A549 (cell line): ENCODE data around the gene KLF3. TPM values are rescaled to one million over a fixed set of nuclear protein-coding genes. Genes with fewer than 3 reads are reported as not detected.

ENCODE experiments used
- ATAC-seq, 2 experiments: fragments of 200-7000 bp in 1 of 2; fragments of >200 bp in 1 of 2; cut with Nextera tagmentation in 1 of 2; cut with Tn5 transposase in 1 of 2; 3 replicates each; pipeline versions ENCODE4 v1.8.0 to v1.9.1; 2018 to 2020; ENCODE audit warnings: mild to moderate bottlenecking in 1 of 2, moderate library complexity in 1 of 2
- CTCF ChIA-PET: fragments of 300-600 bp; sonication (Branson Sonifier 250); formaldehyde crosslinking; extraction: SDS; loops from one replicate; lab custom pipeline; 2021; ENCODE audit warnings: antibody characterized with exemption, inconsistent platforms; lab: Yijun Ruan, JAX
- POLR2A ChIA-PET: fragments of 350-600 bp; formaldehyde crosslinking; extraction: SDS; loops from one replicate; lab custom pipeline; 2021; ENCODE audit warnings: antibody characterized with exemption, inconsistent platforms; lab: Yijun Ruan, JAX
- DNase-seq, 2 experiments: peaks; one replicate each; pipeline versions ENCODE4 v3.0.0 to v3.0.0-alpha.2; 2011 to 2016; ENCODE audit warnings: low read depth in 1 of 2, low spot score in 1 of 2
- FAIRE-seq: peaks from 2 replicates; lab custom pipeline; 2011; peaks lifted over from hg19 to GRCh38; lab: Jason Lieb, UNC
- H3K27ac ChIP-seq, 2 experiments: fragments of >200 bp; sonication (Bioruptor Twin); formaldehyde crosslinking; 3 replicates each; pipeline ENCODE4 v1.5.1; 2016 to 2017
- H3K4me1 ChIP-seq: fragments of >200 bp; sonication (Bioruptor Twin); formaldehyde crosslinking; 3 replicates; pipeline ENCODE4 v1.6.1; 2016
- H3K4me2 ChIP-seq: fragments of >200 bp; sonication (Bioruptor Twin); formaldehyde crosslinking; 3 replicates; pipeline ENCODE4 v1.6.1; 2016
- H3K4me3 ChIP-seq: fragments of >200 bp; sonication (Bioruptor Twin); formaldehyde crosslinking; 3 replicates; pipeline ENCODE4 v1.5.1; 2016
- H3K9me3 ChIP-seq: fragments of >200 bp; sonication (Bioruptor Twin); formaldehyde crosslinking; 3 replicates; pipeline ENCODE4 v1.6.1; 2016
- BHLHE40 ChIP-seq: IDR thresholded peaks from 2 replicates; pipeline ENCODE4 v1.6.1; 2012; ENCODE audit warnings: low read depth, low read length, inconsistent platforms
- CBX2 ChIP-seq: fragments of 200-600 bp; sonication (generic); IDR thresholded peaks from 2 replicates; pipeline ENCODE4 v1.6.1; 2016; ENCODE audit warnings: low read depth, mild to moderate bottlenecking, borderline replicate concordance
- EHMT2 ChIP-seq: fragments of 200-600 bp; sonication (generic); IDR thresholded peaks from 2 replicates; pipeline ENCODE4 v1.6.1; 2016; ENCODE audit warnings: antibody characterized with exemption, low read depth, mild to moderate bottlenecking, moderate library complexity
- ELK1 ChIP-seq: fragments of 150-350 bp; IDR thresholded peaks from 2 replicates; pipeline ENCODE4 v1.6.1; 2014; ENCODE audit warnings: low read depth, mild to moderate bottlenecking, low read length
- EP300 ChIP-seq, 2 experiments: fragments of >200 bp; sonication (Bioruptor Twin); formaldehyde crosslinking; IDR thresholded peaks; 2 replicates in 1 of 2; 3 replicates in 1 of 2; pipeline ENCODE4 v1.6.1; 2016 to 2017
- ESRRA ChIP-seq: fragments of 150-350 bp; IDR thresholded peaks from 2 replicates; pipeline ENCODE4 v1.6.1; 2014; ENCODE audit warnings: mild to moderate bottlenecking, low read length, borderline replicate concordance
- FOSB ChIP-seq: fragments of 250-450 bp; sonication (Bioruptor Pico); IDR thresholded peaks from 2 replicates; pipeline ENCODE4 v1.5.0; 2020; ENCODE audit warnings: mild to moderate bottlenecking, moderate library complexity
- FOSL2 ChIP-seq, 2 experiments: fragments of 450-650 bp in 1 of 2; fragments of >200 bp in 1 of 2; sonication (Bioruptor Twin) in 1 of 2; formaldehyde crosslinking; IDR thresholded peaks; 2 replicates each; pipeline versions ENCODE4 v1.5.0 to v1.6.1; 2016 to 2020; ENCODE audit warnings: mild to moderate bottlenecking in 1 of 2, moderate library complexity in 1 of 2
- HEYL ChIP-seq: fragments of 250-450 bp; sonication (Bioruptor Pico); IDR thresholded peaks from 2 replicates; pipeline ENCODE4 v1.8.0; 2021; ENCODE audit warnings: mild to moderate bottlenecking, moderate library complexity
- HOXB5 ChIP-seq: fragments of 250-450 bp; sonication (Bioruptor Pico); IDR thresholded peaks from 2 replicates; pipeline ENCODE4 v1.5.0; 2020; ENCODE audit warnings: mild to moderate bottlenecking, moderate library complexity
- KDM1A ChIP-seq: fragments of 200-600 bp; sonication (generic); IDR thresholded peaks from 2 replicates; pipeline ENCODE4 v1.6.1; 2016; ENCODE audit warnings: low read depth, mild to moderate bottlenecking
- MAX ChIP-seq: IDR thresholded peaks from 2 replicates; pipeline ENCODE4 v1.6.1; 2012
- NFE2L2 ChIP-seq: fragments of 150-350 bp; conservative IDR thresholded peaks from 2 replicates; pipeline ENCODE4 v1.6.1; 2014; ENCODE audit warnings: low read length
- PHF8 ChIP-seq: fragments of 200-600 bp; sonication (generic); IDR thresholded peaks from 2 replicates; pipeline ENCODE4 v1.6.1; 2016; ENCODE audit warnings: low read depth, mild to moderate bottlenecking, antibody characterized with exemption, moderate library complexity, borderline replicate concordance
- POLR2AphosphoS2 ChIP-seq: conservative IDR thresholded peaks from 2 replicates; pipeline ENCODE4 v1.6.1; 2012; ENCODE audit warnings: low read length, improper control_type of control experiment, inconsistent platforms
- RAD21 ChIP-seq, 2 experiments: fragments of >200 bp in 1 of 2; sonication (Bioruptor Twin) in 1 of 2; formaldehyde crosslinking in 1 of 2; IDR thresholded peaks in 1 of 2; conservative IDR thresholded peaks in 1 of 2; 2 replicates in 1 of 2; 3 replicates in 1 of 2; pipeline ENCODE4 v1.6.1; 2012 to 2018; ENCODE audit warnings: inconsistent platforms in 1 of 2
- RARB ChIP-seq: fragments of 250-450 bp; sonication (Bioruptor Pico); IDR thresholded peaks from 2 replicates; pipeline ENCODE4 v1.8.0; 2021; ENCODE audit warnings: mild to moderate bottlenecking, moderate library complexity
- RCOR1 ChIP-seq: fragments of 150-350 bp; IDR thresholded peaks from 2 replicates; pipeline ENCODE4 v1.6.1; 2014; ENCODE audit warnings: antibody characterized with exemption, low read length, low read depth
- RFX5 ChIP-seq: fragments of 450-650 bp; IDR thresholded peaks from 2 replicates; pipeline ENCODE4 v1.7.1; 2014; ENCODE audit warnings: antibody characterized with exemption, mild to moderate bottlenecking, moderate library complexity
- SMC3 ChIP-seq: fragments of >200 bp; sonication (Bioruptor Twin); formaldehyde crosslinking; IDR thresholded peaks from 3 replicates; pipeline ENCODE4 v1.6.1; 2018; ENCODE audit warnings: inconsistent platforms
- USF2 ChIP-seq: fragments of 450-650 bp; IDR thresholded peaks from 2 replicates; pipeline ENCODE4 v1.6.1; 2014; ENCODE audit warnings: antibody characterized with exemption
- WGBS: methylation state at CpG from one replicate; pipeline ENCODE4 v1.1.6; 2017; ENCODE audit errors: missing lambda C conversion rate; 5-methylcytosine and 5-hydroxymethylcytosine counted together
- polyA plus RNA-seq, 4 experiments: library from polyadenylated mRNA; depleted of rRNA in 3 of 4; stranded (reverse); fragments of >200 nt; fragmentation: RNase III in 1 of 4; extraction: RNeasy Plus Mini Kit Qiagen cat#74134 plus additional on column Dnase treatment in 1 of 4; gene quantifications; 2 replicates in 3 of 4; 3 replicates in 1 of 4; pipeline ENCODE4 v1.2.3, GENCODE V29; 2011 to 2017
- TF ChIP-seq, protein P1 (sequence below): fragments of >200 bp; sonication (Bioruptor Twin); formaldehyde crosslinking; IDR thresholded peaks from 3 replicates; pipeline ENCODE4 v1.5.1; 2016
- TF ChIP-seq, protein P2 (sequence below): fragments of 250-450 bp; sonication (Bioruptor Pico); IDR thresholded peaks from 2 replicates; pipeline ENCODE4 v1.5.0; 2020; ENCODE audit warnings: low read depth, mild to moderate bottlenecking, moderate library complexity

KLF3 gene
- polyA plus RNA-seq, 2 of the 4 experiments (the other 2 are of a cell fraction) = 11.2 to 29.6 TPM

- no peak overlapping the region for H3K27ac ChIP-seq
- ChIA-PET POLR2A (interaction anchor here (1.2 kb wide), 1 partner anchor 10 kb away, joined by 7 read pairs; no protein-coding TSS in a partner anchor), CTCF (interaction anchor here (0.8 to 1.0 kb wide), 3 partner anchors 10 to 502 kb away, joined by 4 to 5 read pairs (median 4); no protein-coding TSS in a partner anchor)
- WGBS = 90% methylated on average over 5 of the region's 5 CpGs
- peaks cover 4% of the 10 kb centered on the region; the same call in 1 of the 3 replicates for H3K4me1 ChIP-seq
- H3K4me3 ChIP-seq = no peak overlapping the region
- no peaks in the 10 kb centered on the region for H3K9me3 ChIP-seq
- no peak for ATAC-seq
- FAIRE-seq = no peak
- no peak overlapping the region for H3K4me2 ChIP-seq
- DNase-seq = no peak
- TF ChIP-seq USF2 = no peak
- no peak for TF ChIP-seq PHF8
- TF ChIP-seq FOSB = no peak
- TF ChIP-seq RCOR1 = no peak
- TF ChIP-seq EHMT2 = no peak
- no peak for TF ChIP-seq RFX5
- TF ChIP-seq ESRRA = no peak
- TF ChIP-seq, protein P1, sequence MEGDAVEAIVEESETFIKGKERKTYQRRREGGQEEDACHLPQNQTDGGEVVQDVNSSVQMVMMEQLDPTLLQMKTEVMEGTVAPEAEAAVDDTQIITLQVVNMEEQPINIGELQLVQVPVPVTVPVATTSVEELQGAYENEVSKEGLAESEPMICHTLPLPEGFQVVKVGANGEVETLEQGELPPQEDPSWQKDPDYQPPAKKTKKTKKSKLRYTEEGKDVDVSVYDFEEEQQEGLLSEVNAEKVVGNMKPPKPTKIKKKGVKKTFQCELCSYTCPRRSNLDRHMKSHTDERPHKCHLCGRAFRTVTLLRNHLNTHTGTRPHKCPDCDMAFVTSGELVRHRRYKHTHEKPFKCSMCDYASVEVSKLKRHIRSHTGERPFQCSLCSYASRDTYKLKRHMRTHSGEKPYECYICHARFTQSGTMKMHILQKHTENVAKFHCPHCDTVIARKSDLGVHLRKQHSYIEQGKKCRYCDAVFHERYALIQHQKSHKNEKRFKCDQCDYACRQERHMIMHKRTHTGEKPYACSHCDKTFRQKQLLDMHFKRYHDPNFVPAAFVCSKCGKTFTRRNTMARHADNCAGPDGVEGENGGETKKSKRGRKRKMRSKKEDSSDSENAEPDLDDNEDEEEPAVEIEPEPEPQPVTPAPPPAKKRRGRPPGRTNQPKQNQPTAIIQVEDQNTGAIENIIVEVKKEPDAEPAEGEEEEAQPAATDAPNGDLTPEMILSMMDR = no peak
- TF ChIP-seq SMC3 = no peak
- TF ChIP-seq, protein P2, sequence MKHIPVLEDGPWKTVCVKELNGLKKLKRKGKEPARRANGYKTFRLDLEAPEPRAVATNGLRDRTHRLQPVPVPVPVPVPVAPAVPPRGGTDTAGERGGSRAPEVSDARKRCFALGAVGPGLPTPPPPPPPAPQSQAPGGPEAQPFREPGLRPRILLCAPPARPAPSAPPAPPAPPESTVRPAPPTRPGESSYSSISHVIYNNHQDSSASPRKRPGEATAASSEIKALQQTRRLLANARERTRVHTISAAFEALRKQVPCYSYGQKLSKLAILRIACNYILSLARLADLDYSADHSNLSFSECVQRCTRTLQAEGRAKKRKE (CRISPR knock-in tag) = no peak
- no peak for TF ChIP-seq HOXB5 (CRISPR knock-in tag)
- no peak for TF ChIP-seq POLR2AphosphoS2
- no peak for TF ChIP-seq ELK1
- TF ChIP-seq NFE2L2 = no peak
- no peak for TF ChIP-seq CBX2
- TF ChIP-seq BHLHE40 = no peak
Observed at GRCh38 chr4:38682336-38682735, 18.3 kb downstream of the KLF3 start.

GRCh38 chr4:38683276-38683675, 19.3 kb downstream of the KLF3 start:
- no peaks in the 10 kb centered on the region for H3K9me3 ChIP-seq
- 94% methylated on average over 3 of the region's 3 CpGs for whole genome bisulfite sequencing
- TF ChIP-seq RAD21 (conservative IDR thresholded peaks at IDR 0.05 in 1 of 2, IDR thresholded peaks at IDR 0.05 in 1 of 2) (no peak), HEYL (CRISPR knock-in tag) (no peak), ESRRA (no peak), RCOR1 (no peak), EHMT2 (no peak), RARB (no peak), EP300 (IDR thresholded peaks at IDR 0.05) (no peak), SMC3 (no peak), FOSL2 (IDR thresholded peaks at IDR 0.05) (no peak), FOSL2 (CRISPR knock-in tag; IDR thresholded peaks at IDR 0.05) (no peak), PHF8 (no peak), MAX (no peak), NFE2L2 (no peak), KDM1A (no peak)
- TF ChIP-seq, protein P1 = no peak
- TF ChIP-seq, all 56 proteins: peak for 0
- DNase-seq = no peak
- H3K4me2 ChIP-seq = no peak overlapping the region
- FAIRE-seq = no peak
- H3K27ac ChIP-seq = no peak overlapping the region
- no peak overlapping the region for H3K4me3 ChIP-seq
- no peak for ATAC-seq
- H3K4me1 ChIP-seq = no peaks in the 10 kb centered on the region; the same call in 2 of the 3 replicates
- CTCF ChIA-PET = interaction anchor here (0.8 to 1.2 kb wide), 4 partner anchors 9 to 503 kb away, joined by 3 to 5 read pairs (median 4); no protein-coding TSS in a partner anchor
- POLR2A ChIA-PET = interaction anchor here (1.2 kb wide), 1 partner anchor 9 kb away, joined by 7 read pairs; no protein-coding TSS in a partner anchor
